ENCODE data around the gene GNL1. TPM values are rescaled to one million over a fixed set of nuclear protein-coding genes. Genes with fewer than 3 reads are reported as not detected.
A peak's percentile ranks its signal among the peaks of the same experiment; 100 is the strongest.

Gene GNL1
- total and polyA plus RNA-seq, 3 experiments from 2014 or later: 49.8 to 102 (median 100) TPM

GRCh38 chr6:30578051-30578450 lies 21.8 kb upstream of the GNL1 start:
- Mint-ChIP-seq H3K9me3 (no peaks in the 10 kb centered on the region), H3K27ac (peak overlapping the region in 3 of 8 donors; percentile 12 to 50 (median 43)), H3K4me3 (no peak overlapping the region), H3K27me3 (no peaks in the 10 kb centered on the region), H3K36me3 (peaks cover 8 to 78% (median 34%) of the 10 kb centered on the region in 3 donors), H3K4me1 (peaks cover 28 to 44% (median 33%) of the 10 kb centered on the region in 3 donors)
- Histone ChIP-seq H3K9me3 (ENCODE audit: low read length) (no peaks in the 10 kb centered on the region), H3K27me3 (ENCODE audit: insufficient read depth, low read length, poor library complexity, severe bottlenecking) (no peaks in the 10 kb centered on the region), H3K27ac (ENCODE audit: low read depth, low read length) (no peak overlapping the region), H3K4me1 (ENCODE audit: insufficient read depth, low read length) (peaks cover 25% of the 10 kb centered on the region), H3K4me3 (ENCODE audit: low read length) (no peak overlapping the region), H3K36me3 (ENCODE audit: insufficient read depth, low read length) (peaks cover 55% of the 10 kb centered on the region)
- ChIA-PET POLR2A (no interaction called here), CTCF (interaction anchor here (1.1 to 3.1 kb wide), 3 partner anchors 20 to 94 kb away, joined by 3 to 12 read pairs (median 5); partner anchors contain the start of gene DHX16)
- DNase-seq: no peak

GRCh38 chr6:30573113-30573512 lies 16.8 kb upstream of the GNL1 start:
- Mint-ChIP-seq H3K9me3 (no peaks in the 10 kb centered on the region), H3K4me3 (peak overlapping the region; percentile 66 to 100 (median 96)), H3K27me3 (no peaks in the 10 kb centered on the region), H3K27ac (peak overlapping the region; percentile 35 to 100 (median 98)), H3K4me1 (peaks cover 67 to 87% (median 77%) of the 10 kb centered on the region in 3 donors), H3K36me3 (peaks cover 0 to 44% (median 16%) of the 10 kb centered on the region in 3 donors)
- ChIA-PET CTCF (interaction anchor here (1.2 to 1.7 kb wide), 2 partner anchors 24 to 32 kb away, joined by 4 to 5 read pairs; no protein-coding TSS in a partner anchor), POLR2A (no interaction called here)
- Histone ChIP-seq H3K4me3 (ENCODE audit: low read length) (no peak overlapping the region), H3K4me1 (ENCODE audit: insufficient read depth, low read length) (peaks cover 52% of the 10 kb centered on the region), H3K27ac (ENCODE audit: low read depth, low read length) (no peak overlapping the region), H3K9me3 (ENCODE audit: low read length) (no peaks in the 10 kb centered on the region), H3K27me3 (ENCODE audit: insufficient read depth, low read length, poor library complexity, severe bottlenecking) (no peaks in the 10 kb centered on the region), H3K36me3 (ENCODE audit: insufficient read depth, low read length) (peaks cover 17% of the 10 kb centered on the region)
- no peak for DNase-seq

- H3K36me3 ChIP-seq (ENCODE audit: insufficient read depth, low read length): peaks cover 8% of the 10 kb centered on the region
- Mint-ChIP-seq H3K4me1 (peaks cover 69 to 82% (median 78%) of the 10 kb centered on the region in 3 donors), H3K36me3 (peaks cover 0 to 34% (median 7%) of the 10 kb centered on the region in 3 donors), H3K27me3 (no peaks in the 10 kb centered on the region), H3K9me3 (no peaks in the 10 kb centered on the region), H3K27ac (peak overlapping the region; percentile 96 to 100 (median 100)), H3K4me3 (peak overlapping the region; percentile 92 to 100 (median 98))
- peak overlapping the region; percentile 94 for H3K27ac ChIP-seq (ENCODE audit: low read depth, low read length)
- no peak for DNase-seq
- CTCF ChIA-PET: no interaction called here
- no peaks in the 10 kb centered on the region for H3K9me3 ChIP-seq (ENCODE audit: low read length)
- peaks cover 53% of the 10 kb centered on the region for H3K4me1 ChIP-seq (ENCODE audit: insufficient read depth, low read length)
- H3K27me3 ChIP-seq (ENCODE audit: insufficient read depth, low read length, poor library complexity, severe bottlenecking): no peaks in the 10 kb centered on the region
- POLR2A ChIA-PET: no interaction called here
- peak overlapping the region; percentile 92 for H3K4me3 ChIP-seq (ENCODE audit: low read length)
Observed at GRCh38 chr6:30572148-30572547, 15.9 kb upstream of the GNL1 start.

GRCh38 chr6:30571762-30572082 lies 15.4 kb upstream of the GNL1 start:
- POLR2A ChIA-PET: interaction anchor here (0.6 to 2.8 kb wide), 11 partner anchors 10 to 89 kb away, joined by 3 to 32 read pairs (median 8); partner anchors contain the start of genes GNL1, MRPS18B, PPP1R10 and PRR3
- H3K27ac Mint-ChIP-seq: peak overlapping the region; percentile 96 to 100 (median 100)
- H3K4me3 Mint-ChIP-seq: peak overlapping the region; percentile 92 to 100 (median 98)
- peaks cover 3% of the 10 kb centered on the region for H3K36me3 ChIP-seq (ENCODE audit: insufficient read depth, low read length)
- no peaks in the 10 kb centered on the region for H3K9me3 ChIP-seq (ENCODE audit: low read length)
- no peak for DNase-seq
- H3K27ac ChIP-seq (ENCODE audit: low read depth, low read length): peak overlapping the region; percentile 94
- H3K27me3 ChIP-seq (ENCODE audit: insufficient read depth, low read length, poor library complexity, severe bottlenecking): no peaks in the 10 kb centered on the region
- H3K4me1 Mint-ChIP-seq: peaks cover 66 to 78% (median 73%) of the 10 kb centered on the region in 3 donors
- CTCF ChIA-PET: interaction anchor here (0.7 to 2.4 kb wide), 10 partner anchors 14 to 159 kb away, joined by 3 to 12 read pairs (median 3); partner anchors contain the start of genes DHX16, MRPS18B and PRR3
- H3K4me3 ChIP-seq (ENCODE audit: low read length): peak overlapping the region; percentile 92
- H3K27me3 Mint-ChIP-seq: no peaks in the 10 kb centered on the region
- peaks cover 53% of the 10 kb centered on the region for H3K4me1 ChIP-seq (ENCODE audit: insufficient read depth, low read length)
- H3K9me3 Mint-ChIP-seq: no peaks in the 10 kb centered on the region
- H3K36me3 Mint-ChIP-seq: peaks cover 0 to 30% (median 3%) of the 10 kb centered on the region in 3 donors

GRCh38 chr6:30571075-30571761 lies 14.9 kb upstream of the GNL1 start, which contains the start of gene ABCF1:
TSS of gene ABCF1 (plus strand) at chr6:30571442. CDS start at chr6:30571488, 46 bp downstream.
- H3K4me1 Mint-ChIP-seq: peaks cover 63 to 73% (median 69%) of the 10 kb centered on the region in 3 donors

GRCh38 chr6:30570740-30571074 lies 14.4 kb upstream of the GNL1 start:
- Mint-ChIP-seq H3K27me3 (no peaks in the 10 kb centered on the region), H3K9me3 (no peaks in the 10 kb centered on the region), H3K27ac (peak overlapping the region; percentile 96 to 100 (median 100)), H3K36me3 (peaks cover 0 to 25% (median 0%) of the 10 kb centered on the region in 3 donors), H3K4me1 (peaks cover 63 to 69% (median 69%) of the 10 kb centered on the region in 3 donors), H3K4me3 (peak overlapping the region; percentile 92 to 100 (median 98))
- Histone ChIP-seq H3K4me3 (ENCODE audit: low read length) (peak overlapping the region; percentile 92), H3K36me3 (ENCODE audit: insufficient read depth, low read length) (no peaks in the 10 kb centered on the region), H3K27me3 (ENCODE audit: insufficient read depth, low read length, poor library complexity, severe bottlenecking) (no peaks in the 10 kb centered on the region), H3K4me1 (ENCODE audit: insufficient read depth, low read length) (peaks cover 51% of the 10 kb centered on the region), H3K9me3 (ENCODE audit: low read length) (no peaks in the 10 kb centered on the region), H3K27ac (ENCODE audit: low read depth, low read length) (peak overlapping the region; percentile 94)
- ChIA-PET CTCF (interaction anchor here (0.7 to 2.4 kb wide), 12 partner anchors 9 to 160 kb away, joined by 3 to 12 read pairs (median 3); partner anchors contain the start of genes DHX16, MRPS18B and PRR3), POLR2A (interaction anchor here (0.7 to 2.8 kb wide), 14 partner anchors 9 to 1834 kb away, joined by 3 to 32 read pairs (median 6); partner anchors contain the start of genes GNL1, MRPS18B, PPP1R10 and PRR3)
- no peak for DNase-seq

More at GRCh38 chr6:30571075-30571761, 14.9 kb upstream of the GNL1 start, which contains the start of gene ABCF1:
- H3K27ac ChIP-seq (ENCODE audit: low read depth, low read length): peak within 1 kb of the TSS; percentile 94
- Mint-ChIP-seq H3K27me3 (no peaks in the 10 kb centered on the region), H3K27ac (peak within 1 kb of the TSS; percentile 96 to 100 (median 100)), H3K36me3 (peaks cover 0 to 26% (median 0%) of the 10 kb centered on the region in 3 donors), H3K9me3 (no peaks in the 10 kb centered on the region), H3K4me3 (peak within 1 kb of the TSS; percentile 92 to 100 (median 98))
- DNase-seq: peak; percentile 99 to 100 (median 99)
- CTCF ChIA-PET: interaction anchor here (0.7 to 2.4 kb wide), 12 partner anchors 9 to 160 kb away, joined by 3 to 12 read pairs (median 3); partner anchors contain the start of genes DHX16, MRPS18B and PRR3
- no peaks in the 10 kb centered on the region for H3K36me3 ChIP-seq (ENCODE audit: insufficient read depth, low read length)
- H3K4me1 ChIP-seq (ENCODE audit: insufficient read depth, low read length): peaks cover 53% of the 10 kb centered on the region
- POLR2A ChIA-PET: interaction anchor here (0.6 to 2.8 kb wide), 13 partner anchors 9 to 1833 kb away, joined by 3 to 32 read pairs (median 6); partner anchors contain the start of genes GNL1, MRPS18B, PPP1R10 and PRR3
- H3K27me3 ChIP-seq (ENCODE audit: insufficient read depth, low read length, poor library complexity, severe bottlenecking): no peaks in the 10 kb centered on the region
- no peaks in the 10 kb centered on the region for H3K9me3 ChIP-seq (ENCODE audit: low read length)
- H3K4me3 ChIP-seq (ENCODE audit: low read length): peak within 1 kb of the TSS; percentile 92

- Histone ChIP-seq H3K27ac (ENCODE audit: low read depth, low read length) (peak overlapping the region; percentile 94), H3K36me3 (ENCODE audit: insufficient read depth, low read length) (no peaks in the 10 kb centered on the region), H3K4me3 (ENCODE audit: low read length) (peak overlapping the region; percentile 92), H3K9me3 (ENCODE audit: low read length) (no peaks in the 10 kb centered on the region), H3K27me3 (ENCODE audit: insufficient read depth, low read length, poor library complexity, severe bottlenecking) (no peaks in the 10 kb centered on the region), H3K4me1 (ENCODE audit: insufficient read depth, low read length) (peaks cover 47% of the 10 kb centered on the region)
- CTCF ChIA-PET: interaction anchor here (0.6 to 2.4 kb wide), 8 partner anchors 13 to 152 kb away, joined by 3 to 12 read pairs (median 4); partner anchors contain the start of genes MRPS18B and PRR3
- H3K9me3 Mint-ChIP-seq: no peaks in the 10 kb centered on the region
- peak overlapping the region; percentile 96 to 100 (median 100) for H3K27ac Mint-ChIP-seq
- POLR2A ChIA-PET: interaction anchor here (0.7 to 2.8 kb wide), 10 partner anchors 8 to 1834 kb away, joined by 3 to 32 read pairs (median 8); partner anchors contain the start of genes GNL1, MRPS18B, PPP1R10 and PRR3
- DNase-seq: no peak
- H3K4me1 Mint-ChIP-seq: peaks cover 62 to 67% (median 66%) of the 10 kb centered on the region in 3 donors
- H3K36me3 Mint-ChIP-seq: peaks cover 0 to 22% (median 0%) of the 10 kb centered on the region in 3 donors
- no peaks in the 10 kb centered on the region for H3K27me3 Mint-ChIP-seq
- peak overlapping the region; percentile 92 to 100 (median 98) for H3K4me3 Mint-ChIP-seq
Observed at GRCh38 chr6:30570263-30570662, 14.0 kb upstream of the GNL1 start.
